A673 (cell line): ENCODE measurements around the gene PDCD11.

Experiments used
- EZH2 ChIP-seq: fragments of 200-600 bp; sonication (generic); IDR thresholded peaks from 2 replicates; pipeline ENCODE4 v1.6.1; 2017; ENCODE audit warnings: borderline replicate concordance, low read depth, mild to moderate bottlenecking, mixed read lengths, antibody characterized with exemption, low read length; ENCODE audit not compliant: poor library complexity, severe bottlenecking
- TF ChIP-seq, protein P1 (sequence below): fragments of 300-800, 200-600 bp; sonication (generic); conservative IDR thresholded peaks from 2 replicates; pipeline ENCODE4 v1.5.1; 2017; ENCODE audit warnings: low read depth, mild to moderate bottlenecking, antibody characterized with exemption, low read length, moderate library complexity, mixed read lengths

DNA sequence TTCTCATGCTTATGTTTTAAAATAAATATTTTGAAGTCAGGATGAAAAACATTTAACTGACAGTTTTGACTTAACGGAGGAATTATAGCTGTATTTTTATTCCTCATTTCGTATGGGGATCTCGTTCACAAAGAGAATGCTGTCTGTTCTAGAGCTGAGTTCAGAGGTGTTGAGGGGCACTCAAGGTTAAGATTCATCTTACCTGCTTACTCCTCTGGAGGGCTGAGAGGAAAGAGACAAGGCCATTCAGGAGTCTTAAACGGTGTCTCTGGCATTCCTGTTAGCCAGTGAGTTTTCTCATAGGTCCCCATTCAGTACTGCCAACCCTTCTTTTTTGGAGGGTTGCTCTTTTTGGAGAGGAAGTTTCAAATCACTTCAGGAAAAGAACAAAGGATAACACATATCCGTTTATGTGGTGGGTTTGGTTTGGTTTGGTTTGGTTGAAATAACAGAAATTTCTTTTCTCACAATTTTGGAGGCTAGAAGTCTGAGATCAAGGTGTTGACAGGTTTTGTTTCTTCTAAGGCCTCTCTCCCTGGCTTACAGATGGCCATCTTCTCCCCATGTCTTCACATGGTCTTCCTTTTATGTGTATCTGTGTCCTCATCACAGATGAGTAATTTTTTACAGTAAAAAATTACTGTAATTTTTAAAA lies 32.7 kb downstream of the PDCD11 start:
- TF ChIP-seq, protein P1, sequence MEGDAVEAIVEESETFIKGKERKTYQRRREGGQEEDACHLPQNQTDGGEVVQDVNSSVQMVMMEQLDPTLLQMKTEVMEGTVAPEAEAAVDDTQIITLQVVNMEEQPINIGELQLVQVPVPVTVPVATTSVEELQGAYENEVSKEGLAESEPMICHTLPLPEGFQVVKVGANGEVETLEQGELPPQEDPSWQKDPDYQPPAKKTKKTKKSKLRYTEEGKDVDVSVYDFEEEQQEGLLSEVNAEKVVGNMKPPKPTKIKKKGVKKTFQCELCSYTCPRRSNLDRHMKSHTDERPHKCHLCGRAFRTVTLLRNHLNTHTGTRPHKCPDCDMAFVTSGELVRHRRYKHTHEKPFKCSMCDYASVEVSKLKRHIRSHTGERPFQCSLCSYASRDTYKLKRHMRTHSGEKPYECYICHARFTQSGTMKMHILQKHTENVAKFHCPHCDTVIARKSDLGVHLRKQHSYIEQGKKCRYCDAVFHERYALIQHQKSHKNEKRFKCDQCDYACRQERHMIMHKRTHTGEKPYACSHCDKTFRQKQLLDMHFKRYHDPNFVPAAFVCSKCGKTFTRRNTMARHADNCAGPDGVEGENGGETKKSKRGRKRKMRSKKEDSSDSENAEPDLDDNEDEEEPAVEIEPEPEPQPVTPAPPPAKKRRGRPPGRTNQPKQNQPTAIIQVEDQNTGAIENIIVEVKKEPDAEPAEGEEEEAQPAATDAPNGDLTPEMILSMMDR = no peak
- no peak for TF ChIP-seq EZH2
